ENCODE data around the gene CCDC88C. TPM values are rescaled to one million over a fixed set of nuclear protein-coding genes. Genes with fewer than 3 reads are reported as not detected.

The CCDC88C gene
- total RNA-seq, 1 experiment from 2014 or later, result 19.7 TPM

GRCh38 chr14:91414475-91414833 is 3.2 kb downstream of the CCDC88C start:
- no peak for ATAC-seq
- POLR2A ChIA-PET (ENCODE audit: unreplicated experiment), result no interaction called here
- TF ChIP-seq EZH2phosphoT487 (IDR thresholded peaks at IDR 0.05; ENCODE audit: borderline replicate concordance, low read length), result no peak
- TF ChIP-seq CTCF (conservative IDR thresholded peaks at IDR 0.05; ENCODE audit: low read depth, low read length), result no peak
- TF ChIP-seq EZH2 (IDR thresholded peaks at IDR 0.05; ENCODE audit: low read length, unreplicated experiment), result no peak
- BruUV-seq (replicated peaks), result no TSS peak
- H4K20me1 ChIP-seq (ENCODE audit: low read length), result no peaks in the 10 kb centered on the region
- no peak overlapping the region for H3K4me3 ChIP-seq (ENCODE audit: low read length)
- H3F3A ChIP-seq (ENCODE audit: low read length, unreplicated experiment), result no peaks in the 10 kb centered on the region
- intact Hi-C loops (cut with micrococcal nuclease), result no loop called here
- CTCF ChIA-PET, result interaction anchor here (0.7 kb wide), 1 partner anchor 13 kb away, joined by 4 read pairs; no protein-coding TSS in a partner anchor
- no peaks in the 10 kb centered on the region for H3K27me3 ChIP-seq (ENCODE audit: low read length)
- no peak overlapping the region for H3K4me2 ChIP-seq (ENCODE audit: low read length)
- no peak overlapping the region for H2AFZ ChIP-seq (ENCODE audit: low read length)
- 0 out of 2 replicates have a peak, but pooled peaks cover 4% of the 10 kb centered on the region for H3K36me3 ChIP-seq (ENCODE audit: low read depth, low read length)
- DNase-seq, result no peak
- H3K9me3 ChIP-seq (ENCODE audit: low read length), result no peaks in the 10 kb centered on the region
- no peaks in the 10 kb centered on the region for H3K9me2 ChIP-seq (replicated peaks; ENCODE audit: low read length)
- peaks cover 16% of the 10 kb centered on the region for H3K4me1 ChIP-seq (ENCODE audit: insufficient read depth, low read length)
- H3K9ac ChIP-seq (ENCODE audit: low read length), result no peak overlapping the region
- no peak overlapping the region for H3K27ac ChIP-seq (ENCODE audit: low read length)
- H3K79me2 ChIP-seq (ENCODE audit: low read length), result peaks cover 58% of the 10 kb centered on the region

- H3K4me3 ChIP-seq (ENCODE audit: low read length), result no peak overlapping the region
- H3K4me1 ChIP-seq (ENCODE audit: insufficient read depth, low read length), result peaks cover 12% of the 10 kb centered on the region
- H2AFZ ChIP-seq (ENCODE audit: low read length), result no peak overlapping the region
- H4K20me1 ChIP-seq (ENCODE audit: low read length), result no peaks in the 10 kb centered on the region
- CTCF ChIA-PET, result no interaction called here
- DNase-seq, result no peak
- no peaks in the 10 kb centered on the region for H3F3A ChIP-seq (ENCODE audit: low read length, unreplicated experiment)
- H3K4me2 ChIP-seq (ENCODE audit: low read length), result no peak overlapping the region
- H3K36me3 ChIP-seq (ENCODE audit: low read depth, low read length), result 0 out of 2 replicates have a peak, but pooled peaks cover 4% of the 10 kb centered on the region
- no peak overlapping the region for H3K27ac ChIP-seq (ENCODE audit: low read length)
- no peak for TF ChIP-seq EZH2 (IDR thresholded peaks at IDR 0.05; ENCODE audit: low read length, unreplicated experiment)
- TF ChIP-seq EZH2phosphoT487 (IDR thresholded peaks at IDR 0.05; ENCODE audit: borderline replicate concordance, low read length), result no peak
- no peaks in the 10 kb centered on the region for H3K9me3 ChIP-seq (ENCODE audit: low read length)
- H3K9ac ChIP-seq (ENCODE audit: low read length), result no peak overlapping the region
- POLR2A ChIA-PET (ENCODE audit: unreplicated experiment), result no interaction called here
- H3K79me2 ChIP-seq (ENCODE audit: low read length), result peaks cover 58% of the 10 kb centered on the region
- H3K9me2 ChIP-seq (replicated peaks; ENCODE audit: low read length), result no peaks in the 10 kb centered on the region
- ATAC-seq, result no peak
- intact Hi-C loops (cut with micrococcal nuclease), result no loop called here
- no TSS peak for BruUV-seq (replicated peaks)
- H3K27me3 ChIP-seq (ENCODE audit: low read length), result no peaks in the 10 kb centered on the region
These were observed 3.8 kb downstream of the CCDC88C start for GRCh38 chr14:91413547-91414474.

- BruUV-seq (replicated peaks), result no TSS peak
- H3K4me2 ChIP-seq (ENCODE audit: low read length), result no peak overlapping the region
- no peak overlapping the region for H2AFZ ChIP-seq (ENCODE audit: low read length)
- no peaks in the 10 kb centered on the region for H3K9me2 ChIP-seq (replicated peaks; ENCODE audit: low read length)
- H3K36me3 ChIP-seq (ENCODE audit: low read depth, low read length), result peaks cover 8% of the 10 kb centered on the region
- H3K4me1 ChIP-seq (ENCODE audit: insufficient read depth, low read length), result peaks cover 5% of the 10 kb centered on the region
- H3K4me3 ChIP-seq (ENCODE audit: low read length), result no peak overlapping the region
- no peaks in the 10 kb centered on the region for H3F3A ChIP-seq (ENCODE audit: low read length, unreplicated experiment)
- TF ChIP-seq EZH2 (IDR thresholded peaks at IDR 0.05; ENCODE audit: low read length, unreplicated experiment) (no peak), CTCF (conservative IDR thresholded peaks at IDR 0.05; ENCODE audit: low read depth, low read length) (no peak), EZH2phosphoT487 (IDR thresholded peaks at IDR 0.05; ENCODE audit: borderline replicate concordance, low read length) (no peak)
- intact Hi-C loops (cut with micrococcal nuclease), result no loop called here
- ATAC-seq (no peak), DNase-seq (no peak)
- no peaks in the 10 kb centered on the region for H3K9me3 ChIP-seq (ENCODE audit: low read length)
- H3K27ac ChIP-seq (ENCODE audit: low read length), result no peak overlapping the region
- no peak overlapping the region for H3K9ac ChIP-seq (ENCODE audit: low read length)
- CTCF ChIA-PET, result no interaction called here
- H4K20me1 ChIP-seq (ENCODE audit: low read length), result no peaks in the 10 kb centered on the region
- no peaks in the 10 kb centered on the region for H3K27me3 ChIP-seq (ENCODE audit: low read length)
- peaks cover 58% of the 10 kb centered on the region for H3K79me2 ChIP-seq (ENCODE audit: low read length)
- POLR2A ChIA-PET (ENCODE audit: unreplicated experiment), result no interaction called here
These were observed 4.7 kb downstream of the CCDC88C start for GRCh38 chr14:91412939-91413338.

All from PC-3 (cell line).